Stimulated activated CD4-positive, alpha-beta T cell treated with anti-CD3 and anti-CD28 coated beads, Interleukin-12 subunit alpha, Interleukin-12 subunit beta, amount 100 ng/mL, for 48 hours (primary cell): Measurements from ENCODE around the gene PROM1.

Experiments
- DNase-seq, 3 donors: peaks; one replicate each; pipeline ENCODE4 v3.0.0-alpha.2; 2020; ENCODE audit warnings: low read depth in 2 of 3, low spot score in 1 of 3

PROM1 gene

GRCh38 chr4:16083241-16084191 lies at the start of gene PROM1:
Gene PROM1, minus strand, starts transcription at chr4:16084023. Its CDS starts 8,117 bp downstream, at chr4:16075906.
- no peak for DNase-seq

GRCh38 chr4:16133406-16133805 lies 49.6 kb upstream of the PROM1 start:
- DNase-seq: no peak

GRCh38 chr4:16131293-16131692 lies 47.5 kb upstream of the PROM1 start:
- no peak for DNase-seq

- DNase-seq: no peak
Observed at GRCh38 chr4:16129336-16129735, 45.5 kb upstream of the PROM1 start.

- DNase-seq: no peak
Observed at GRCh38 chr4:16126714-16127113, 42.9 kb upstream of the PROM1 start.

- DNase-seq: no peak
Observed at GRCh38 chr4:16125571-16126445, 42.0 kb upstream of the PROM1 start.

GRCh38 chr4:16124232-16124631 lies 40.4 kb upstream of the PROM1 start:
- no peak for DNase-seq

- DNase-seq: no peak
Observed at GRCh38 chr4:16123356-16124084, 39.7 kb upstream of the PROM1 start.

GRCh38 chr4:16122784-16123183 lies 39.0 kb upstream of the PROM1 start:
- peak in 2 of 3 donors; percentile 14 to 46 for DNase-seq

- DNase-seq: no peak
Observed at GRCh38 chr4:16122308-16122711, 38.5 kb upstream of the PROM1 start.

GRCh38 chr4:16120720-16121119 lies 36.9 kb upstream of the PROM1 start:
- DNase-seq: no peak

- no peak for DNase-seq
Observed at GRCh38 chr4:16119981-16120380, 36.2 kb upstream of the PROM1 start.

GRCh38 chr4:16118090-16118489 lies 34.3 kb upstream of the PROM1 start:
- no peak for DNase-seq

GRCh38 chr4:16117164-16117563 lies 33.3 kb upstream of the PROM1 start:
- DNase-seq: no peak

GRCh38 chr4:16116493-16116990 lies 32.7 kb upstream of the PROM1 start:
- DNase-seq: no peak

- DNase-seq: no peak
Observed at GRCh38 chr4:16116019-16116418, 32.2 kb upstream of the PROM1 start.

- no peak for DNase-seq
Observed at GRCh38 chr4:16114546-16114945, 30.7 kb upstream of the PROM1 start.

- DNase-seq: no peak
Observed at GRCh38 chr4:16113741-16114140, 29.9 kb upstream of the PROM1 start.

GRCh38 chr4:16111533-16111932 lies 27.7 kb upstream of the PROM1 start:
- no peak for DNase-seq

GRCh38 chr4:16110661-16111290 lies 27.0 kb upstream of the PROM1 start:
- DNase-seq: no peak

- no peak for DNase-seq
Observed at GRCh38 chr4:16110199-16110598, 26.4 kb upstream of the PROM1 start.
